C4-2B (cell line): ENCODE results near the gene TJP3.
"Not testable (repeated sequence)": the region's sequence is repeated elsewhere in the genome, so short reads cannot be mapped to it uniquely, and the experiment has no call there.

ENCODE experiments used
- H3K27ac ChIP-seq: fragments of 450-650 bp; 2 replicates; pipeline ENCODE4 v1.5.1; 2017
- CTCF ChIP-seq: fragments of 450-650 bp; conservative IDR thresholded peaks from 2 replicates; pipeline ENCODE4 v1.5.1; 2017; ENCODE audit warnings: mild to moderate bottlenecking
- ZFX ChIP-seq: fragments of 450-650 bp; IDR thresholded peaks from 2 replicates; pipeline ENCODE4 v1.6.1; 2017

The TJP3 gene

GRCh38 chr19:3746371-3747056 is 38.3 kb downstream of the TJP3 start:
- TF ChIP-seq ZFX (no peak), CTCF (no peak)
- H3K27ac ChIP-seq: no peak overlapping the region

- no peak overlapping the region for H3K27ac ChIP-seq
- TF ChIP-seq CTCF (no peak), ZFX (no peak)
Observed at GRCh38 chr19:3748965-3749364, 40.8 kb downstream of the TJP3 start.

- TF ChIP-seq CTCF (no peak), ZFX (no peak)
- no peak overlapping the region for H3K27ac ChIP-seq
Observed at GRCh38 chr19:3750211-3750610, 42.0 kb downstream of the TJP3 start.

- TF ChIP-seq CTCF (no peak), ZFX (no peak)
- H3K27ac ChIP-seq: no peak overlapping the region
Observed at GRCh38 chr19:3751236-3751635, 43.1 kb downstream of the TJP3 start.

GRCh38 chr19:3752492-3752891 is 44.3 kb downstream of the TJP3 start:
- no peak for TF ChIP-seq ZFX
- no peak for TF ChIP-seq CTCF
- H3K27ac ChIP-seq: no peak overlapping the region

GRCh38 chr19:3753631-3754410 is 45.6 kb downstream of the TJP3 start:
- TF ChIP-seq CTCF: no peak
- no peak for TF ChIP-seq ZFX
- no peak overlapping the region for H3K27ac ChIP-seq

- not testable (repeated sequence) for H3K27ac ChIP-seq
Observed at GRCh38 chr19:3757705-3758104, 49.5 kb downstream of the TJP3 start.

GRCh38 chr19:3758297-3758696 is 50.1 kb downstream of the TJP3 start:
- not testable (repeated sequence) for H3K27ac ChIP-seq
